Astrocyte (in vitro differentiated cells and primary cell): ENCODE measurements around the gene IL31. TPM values are rescaled to one million over a fixed set of nuclear protein-coding genes. Genes with fewer than 3 reads are reported as not detected.

Experiments used
- DNase-seq: peaks from one replicate; pipeline ENCODE4 v3.0.0-alpha.2; 2010; ENCODE audit warnings: low read depth
- FAIRE-seq: peaks from 2 replicates; lab custom pipeline; 2011; peaks lifted over from hg19 to GRCh38; lab: Jason Lieb, UNC
- H2AFZ ChIP-seq: 2 replicates; pipeline ENCODE4 v1.6.0; 2012; ENCODE audit warnings: low read depth, low read length, inconsistent platforms
- H3K27ac ChIP-seq: 2 replicates; pipeline ENCODE4 v1.5.1; 2011; ENCODE audit warnings: low read depth, low read length, inconsistent platforms
- H3K27me3 ChIP-seq: 2 replicates; pipeline ENCODE4 v1.6.0; 2011; ENCODE audit warnings: low read length, inconsistent platforms; ENCODE audit not compliant: insufficient read depth
- H3K36me3 ChIP-seq: 2 replicates; pipeline ENCODE4 v1.5.1; 2011; ENCODE audit warnings: low read length, inconsistent platforms; ENCODE audit not compliant: insufficient read depth
- H3K4me1 ChIP-seq: 2 replicates; pipeline ENCODE4 v1.5.1; 2011; ENCODE audit warnings: low read length, inconsistent platforms; ENCODE audit not compliant: insufficient read depth
- H3K4me2 ChIP-seq: 2 replicates; pipeline ENCODE4 v1.6.0; 2012; ENCODE audit warnings: low read length, inconsistent platforms
- H3K4me3 ChIP-seq: 2 replicates; pipeline ENCODE4 v1.5.1; 2011; ENCODE audit warnings: low read depth, mild to moderate bottlenecking, low read length, inconsistent platforms; ENCODE audit not compliant: insufficient read depth
- H3K79me2 ChIP-seq: 2 replicates; pipeline ENCODE4 v1.6.0; 2012; ENCODE audit warnings: mild to moderate bottlenecking, low read length, inconsistent platforms; ENCODE audit not compliant: insufficient read depth
- H3K9ac ChIP-seq: 2 replicates; pipeline ENCODE4 v1.6.0; 2012; ENCODE audit warnings: mild to moderate bottlenecking, low read length, inconsistent platforms
- H3K9me3 ChIP-seq: 2 replicates; pipeline ENCODE4 v1.5.1; 2012; ENCODE audit warnings: low read depth, mild to moderate bottlenecking, low read length, inconsistent platforms; ENCODE audit not compliant: insufficient read depth
- H4K20me1 ChIP-seq: 2 replicates; pipeline ENCODE4 v1.6.0; 2012; ENCODE audit warnings: low read length, inconsistent platforms; ENCODE audit not compliant: insufficient read depth
- H3K27ac Mint-ChIP-seq: one replicate; pipeline ENCODE4 v1.8.0; 2021; ENCODE audit warnings: mild to moderate bottlenecking, mixed read lengths; ENCODE audit not compliant: unreplicated experiment
- H3K27me3 Mint-ChIP-seq: one replicate; pipeline ENCODE4 v1.8.0; 2021; ENCODE audit warnings: low read depth, mixed read lengths; ENCODE audit not compliant: unreplicated experiment
- H3K36me3 Mint-ChIP-seq: one replicate; pipeline ENCODE4 v1.8.0; 2021; ENCODE audit warnings: low read depth, mixed read lengths; ENCODE audit not compliant: unreplicated experiment
- H3K4me1 Mint-ChIP-seq: one replicate; pipeline ENCODE4 v1.8.0; 2021; ENCODE audit warnings: low read depth, mixed read lengths; ENCODE audit not compliant: unreplicated experiment
- H3K4me3 Mint-ChIP-seq: one replicate; pipeline ENCODE4 v1.8.0; 2021; ENCODE audit warnings: mild to moderate bottlenecking, moderate library complexity, mixed read lengths; ENCODE audit not compliant: unreplicated experiment
- H3K9me3 Mint-ChIP-seq: one replicate; pipeline ENCODE4 v1.8.0; 2021; ENCODE audit warnings: mild to moderate bottlenecking, mixed read lengths; ENCODE audit not compliant: unreplicated experiment
- EZH2 ChIP-seq: IDR thresholded peaks from 2 replicates; pipeline ENCODE4 v1.6.1; 2012; ENCODE audit warnings: mild to moderate bottlenecking, low read length, inconsistent platforms; ENCODE audit not compliant: insufficient read depth
- total RNA-seq: library from RNA; stranded (reverse); gene quantifications from 2 replicates; pipeline ENCODE4 v1.2.1, GENCODE V29; 2021
- TF ChIP-seq, protein P1 (sequence below): IDR thresholded peaks from 2 replicates; pipeline ENCODE4 v1.5.1; 2011; ENCODE audit warnings: low read depth, mild to moderate bottlenecking, inconsistent platforms, low read length, moderate library complexity; ENCODE audit not compliant: insufficient read depth

IL31 gene
- total RNA-seq, 1 donor from 2014 or later = not detected

DNA sequence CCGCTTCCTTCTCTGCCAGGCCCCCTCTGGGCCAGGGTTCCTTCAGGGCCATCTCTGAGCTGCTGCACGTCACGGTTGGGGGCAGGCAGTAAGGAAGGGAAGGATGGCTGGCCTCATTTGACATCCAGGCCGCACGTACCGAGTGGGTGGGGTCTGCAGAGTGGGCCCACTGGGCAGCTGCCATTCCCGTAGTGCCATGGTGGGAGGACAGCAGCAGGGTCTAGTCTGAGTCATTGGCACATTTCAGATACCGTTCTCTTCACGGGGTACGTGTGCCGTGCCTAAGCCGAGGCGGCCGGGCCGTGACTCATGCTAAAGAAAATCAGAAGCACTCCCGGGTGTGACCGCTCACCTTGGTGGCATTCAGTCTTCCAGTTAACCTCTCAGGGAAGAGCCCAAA is 43.9 kb downstream of the IL31 start:
- Histone ChIP-seq H3K9me3 (no peaks in the 10 kb centered on the region), H3K27me3 (no peaks in the 10 kb centered on the region), H3K4me1 (peaks cover 15% of the 10 kb centered on the region), H3K4me2 (peak overlapping the region; percentile 56), H4K20me1 (peaks cover 37% of the 10 kb centered on the region), H3K4me3 (no peak overlapping the region), H3K36me3 (peaks cover 10% of the 10 kb centered on the region), H3K79me2 (peaks cover 24% of the 10 kb centered on the region), H2AFZ (no peak overlapping the region), H3K9ac (peak overlapping the region; percentile 54), H3K27ac (peak overlapping the region; percentile 52)
- Mint-ChIP-seq H3K27me3 (no peaks in the 10 kb centered on the region), H3K36me3 (peaks cover 14% of the 10 kb centered on the region), H3K9me3 (no peaks in the 10 kb centered on the region), H3K4me3 (no peak overlapping the region), H3K27ac (peak overlapping the region; percentile 47), H3K4me1 (peaks cover 21% of the 10 kb centered on the region)
- FAIRE-seq (no peak), DNase-seq (peak; percentile 72)
- TF ChIP-seq, protein P1, sequence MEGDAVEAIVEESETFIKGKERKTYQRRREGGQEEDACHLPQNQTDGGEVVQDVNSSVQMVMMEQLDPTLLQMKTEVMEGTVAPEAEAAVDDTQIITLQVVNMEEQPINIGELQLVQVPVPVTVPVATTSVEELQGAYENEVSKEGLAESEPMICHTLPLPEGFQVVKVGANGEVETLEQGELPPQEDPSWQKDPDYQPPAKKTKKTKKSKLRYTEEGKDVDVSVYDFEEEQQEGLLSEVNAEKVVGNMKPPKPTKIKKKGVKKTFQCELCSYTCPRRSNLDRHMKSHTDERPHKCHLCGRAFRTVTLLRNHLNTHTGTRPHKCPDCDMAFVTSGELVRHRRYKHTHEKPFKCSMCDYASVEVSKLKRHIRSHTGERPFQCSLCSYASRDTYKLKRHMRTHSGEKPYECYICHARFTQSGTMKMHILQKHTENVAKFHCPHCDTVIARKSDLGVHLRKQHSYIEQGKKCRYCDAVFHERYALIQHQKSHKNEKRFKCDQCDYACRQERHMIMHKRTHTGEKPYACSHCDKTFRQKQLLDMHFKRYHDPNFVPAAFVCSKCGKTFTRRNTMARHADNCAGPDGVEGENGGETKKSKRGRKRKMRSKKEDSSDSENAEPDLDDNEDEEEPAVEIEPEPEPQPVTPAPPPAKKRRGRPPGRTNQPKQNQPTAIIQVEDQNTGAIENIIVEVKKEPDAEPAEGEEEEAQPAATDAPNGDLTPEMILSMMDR = no peak
- no peak for TF ChIP-seq EZH2

DNA sequence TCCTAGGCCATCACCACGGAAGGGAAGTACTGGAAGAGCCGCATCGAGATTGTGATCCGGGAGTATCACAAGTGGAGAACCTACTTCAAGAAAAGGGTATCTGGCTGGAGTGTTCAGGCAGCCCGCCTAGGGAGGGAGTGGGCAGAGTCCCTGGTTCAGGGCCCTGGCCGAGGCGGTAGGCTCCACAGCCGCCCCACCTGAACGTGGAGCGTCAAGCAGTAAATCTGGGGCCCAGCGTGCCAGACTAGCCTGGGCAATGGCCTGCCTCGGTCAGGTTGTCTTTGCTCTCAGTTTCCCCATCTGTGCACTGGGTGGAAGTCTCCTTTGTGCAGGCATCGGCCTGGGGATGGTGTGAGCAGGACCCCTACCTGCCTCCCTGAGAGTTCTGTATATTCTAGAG is 44.9 kb downstream of the IL31 start:
- no peak overlapping the region for H3K9ac ChIP-seq
- peaks cover 14% of the 10 kb centered on the region for H3K36me3 Mint-ChIP-seq
- H3K79me2 ChIP-seq = peaks cover 31% of the 10 kb centered on the region
- H3K27me3 ChIP-seq = no peaks in the 10 kb centered on the region
- no peaks in the 10 kb centered on the region for H3K9me3 Mint-ChIP-seq
- H3K4me3 Mint-ChIP-seq = no peak overlapping the region
- H3K27ac Mint-ChIP-seq = no peak overlapping the region
- peaks cover 21% of the 10 kb centered on the region for H3K4me1 Mint-ChIP-seq
- H3K27ac ChIP-seq = no peak overlapping the region
- H3K27me3 Mint-ChIP-seq = no peaks in the 10 kb centered on the region
- no peak for FAIRE-seq
- H4K20me1 ChIP-seq = peaks cover 37% of the 10 kb centered on the region
- TF ChIP-seq, protein P1 = no peak
- TF ChIP-seq EZH2 = no peak
- H3K4me3 ChIP-seq = no peak overlapping the region
- H3K4me2 ChIP-seq = no peak overlapping the region
- peaks cover 9% of the 10 kb centered on the region for H3K36me3 ChIP-seq
- H3K9me3 ChIP-seq = no peaks in the 10 kb centered on the region
- H2AFZ ChIP-seq = no peak overlapping the region
- peaks cover 15% of the 10 kb centered on the region for H3K4me1 ChIP-seq
- no peak for DNase-seq

GRCh38 chr12:122128481-122128880 is 45.5 kb downstream of the IL31 start:
- TF ChIP-seq EZH2 = no peak
- TF ChIP-seq, protein P1 = no peak
- H3K4me1 Mint-ChIP-seq = peaks cover 25% of the 10 kb centered on the region
- Histone ChIP-seq H4K20me1 (peaks cover 42% of the 10 kb centered on the region), H3K9me3 (no peaks in the 10 kb centered on the region), H3K4me2 (no peak overlapping the region), H3K27me3 (no peaks in the 10 kb centered on the region), H2AFZ (no peak overlapping the region), H3K4me3 (no peak overlapping the region), H3K4me1 (peaks cover 18% of the 10 kb centered on the region), H3K36me3 (peaks cover 9% of the 10 kb centered on the region), H3K27ac (no peak overlapping the region), H3K9ac (no peak overlapping the region), H3K79me2 (peaks cover 36% of the 10 kb centered on the region)
- H3K36me3 Mint-ChIP-seq = peaks cover 14% of the 10 kb centered on the region
- H3K27ac Mint-ChIP-seq = peak overlapping the region; percentile 21
- no peak for FAIRE-seq
- H3K4me3 Mint-ChIP-seq = no peak overlapping the region
- no peaks in the 10 kb centered on the region for H3K27me3 Mint-ChIP-seq
- DNase-seq = no peak
- no peaks in the 10 kb centered on the region for H3K9me3 Mint-ChIP-seq
